Fibroblast of skin of abdomen (primary cell): ENCODE data around the gene DHX29.

Experiments
- DNase-seq: peaks from one replicate; pipeline ENCODE4 v3.0.0-alpha.2; 2013

The DHX29 gene

DNA sequence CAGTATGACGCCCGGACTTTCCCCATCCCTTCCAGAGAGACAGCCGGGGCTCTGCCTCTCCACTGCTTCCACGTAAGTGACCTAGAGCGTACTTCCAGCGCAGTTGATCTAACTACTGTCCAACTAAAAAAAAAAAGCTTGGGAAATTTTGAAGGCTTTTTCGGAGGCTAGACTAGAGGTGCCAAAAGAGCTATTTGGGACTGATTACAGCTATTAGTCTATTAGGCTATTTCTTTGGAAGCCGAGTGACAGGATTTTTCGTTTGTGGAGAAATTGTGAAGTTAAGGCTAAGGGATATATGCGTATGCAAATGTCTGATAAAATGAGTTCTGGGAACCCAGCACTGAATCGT lies 75.6 kb downstream of the DHX29 start:
- no peak for DNase-seq

DNA sequence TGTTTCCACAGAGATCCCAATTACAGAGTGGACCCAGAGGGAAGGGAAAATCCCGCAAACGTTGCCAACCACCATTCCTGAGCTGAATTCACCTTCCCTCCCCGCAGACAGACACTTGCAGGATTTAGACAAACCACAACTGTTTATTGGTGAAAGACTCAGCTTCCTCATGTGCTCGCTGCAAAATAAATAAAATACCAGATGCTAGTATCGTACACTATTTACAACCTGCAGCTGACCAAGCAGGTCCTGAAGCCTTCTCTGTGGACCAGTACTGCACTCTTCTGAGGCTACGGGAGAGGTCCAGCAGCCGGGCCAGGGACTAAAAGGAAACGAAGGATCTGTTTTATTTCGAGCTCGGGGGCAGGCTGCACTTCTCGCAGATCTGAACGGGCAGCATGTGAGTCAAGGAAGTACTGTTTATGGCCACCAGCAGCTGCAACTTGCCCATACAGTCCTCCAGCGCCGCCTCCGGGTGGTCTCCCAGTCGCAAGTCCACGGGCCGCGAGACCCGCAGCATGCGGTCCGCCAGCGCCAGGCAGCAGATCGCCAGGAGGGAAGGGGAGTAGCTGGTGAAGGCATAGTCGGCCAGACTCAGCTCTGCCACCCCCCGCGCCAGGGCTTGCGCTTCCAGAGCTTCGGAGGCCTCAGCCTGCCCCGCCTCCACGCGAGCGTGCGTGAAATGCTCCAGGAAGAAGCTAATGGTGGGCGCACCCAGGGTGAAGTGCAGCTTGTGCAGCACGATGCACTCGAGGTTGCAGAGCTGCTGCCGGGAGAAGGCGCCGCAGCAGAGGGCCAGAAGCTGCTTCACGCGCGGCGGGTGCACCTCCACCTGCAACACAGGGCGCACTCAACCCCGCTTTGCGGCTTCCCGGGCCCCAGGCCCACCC lies 76.2 kb downstream of the DHX29 start:
- no peak for DNase-seq

DNA sequence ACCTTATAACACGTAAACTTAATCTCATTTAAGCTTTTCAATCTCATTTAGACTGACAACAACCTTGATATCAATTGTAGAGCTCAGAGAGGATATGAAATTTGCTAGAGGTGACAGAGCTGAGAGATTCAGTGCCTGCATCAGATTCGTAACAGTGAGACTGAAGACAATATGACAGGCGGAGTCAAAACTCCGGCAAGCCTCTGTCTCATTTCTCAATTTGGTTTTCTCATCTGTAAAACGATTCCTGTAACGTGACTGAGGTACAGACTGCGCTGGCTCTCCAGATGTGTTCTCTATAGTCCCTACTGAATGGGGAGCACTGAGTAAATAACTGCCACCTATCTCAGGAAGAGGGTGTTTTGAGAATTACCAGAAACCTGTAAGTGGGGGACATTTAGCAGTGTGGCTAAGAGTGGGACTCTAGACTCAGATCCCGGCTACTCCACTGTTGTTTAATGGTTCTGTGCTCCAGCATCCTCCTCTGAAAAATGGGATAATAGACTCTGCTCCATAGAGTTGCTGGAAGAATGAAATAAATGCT lies 77.3 kb downstream of the DHX29 start:
- no peak for DNase-seq

DNA sequence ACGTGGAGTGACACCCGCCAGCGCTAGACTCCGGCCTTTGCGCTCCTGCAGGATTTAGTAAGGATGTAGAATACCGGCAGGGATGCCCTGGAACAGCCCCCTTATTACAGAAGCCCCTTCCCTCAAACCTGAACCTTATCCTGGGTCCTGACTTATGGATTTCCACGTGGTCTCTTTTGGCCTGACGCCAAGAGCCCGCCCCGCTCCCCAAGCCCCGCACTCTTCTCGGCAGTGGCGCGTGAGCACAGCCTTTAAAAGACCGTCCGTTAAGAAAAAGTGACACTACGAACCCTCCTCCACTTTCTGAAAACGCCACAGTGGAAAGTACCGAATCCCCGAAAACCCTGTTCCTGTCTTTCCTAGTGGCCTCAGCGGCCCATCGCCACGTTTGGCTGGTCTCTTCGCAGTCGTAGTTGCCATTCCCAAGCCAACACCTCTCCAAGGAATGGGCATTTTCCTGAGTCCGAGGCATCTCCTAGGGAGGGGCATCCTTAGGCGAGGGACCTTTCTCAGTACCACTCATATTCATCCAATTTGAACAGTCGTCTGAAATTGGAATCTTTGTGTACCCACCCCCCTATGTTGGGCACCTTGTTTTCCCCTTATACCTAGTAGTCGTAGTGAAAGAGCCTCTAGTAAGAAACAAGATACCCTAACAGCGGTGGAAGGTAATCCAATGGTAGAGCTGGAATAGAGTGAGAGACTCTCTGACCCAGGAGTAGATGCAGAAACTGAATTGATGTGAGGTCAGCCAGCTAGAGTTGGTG lies 79.6 kb downstream of the DHX29 start:
- no peak for DNase-seq

DNA sequence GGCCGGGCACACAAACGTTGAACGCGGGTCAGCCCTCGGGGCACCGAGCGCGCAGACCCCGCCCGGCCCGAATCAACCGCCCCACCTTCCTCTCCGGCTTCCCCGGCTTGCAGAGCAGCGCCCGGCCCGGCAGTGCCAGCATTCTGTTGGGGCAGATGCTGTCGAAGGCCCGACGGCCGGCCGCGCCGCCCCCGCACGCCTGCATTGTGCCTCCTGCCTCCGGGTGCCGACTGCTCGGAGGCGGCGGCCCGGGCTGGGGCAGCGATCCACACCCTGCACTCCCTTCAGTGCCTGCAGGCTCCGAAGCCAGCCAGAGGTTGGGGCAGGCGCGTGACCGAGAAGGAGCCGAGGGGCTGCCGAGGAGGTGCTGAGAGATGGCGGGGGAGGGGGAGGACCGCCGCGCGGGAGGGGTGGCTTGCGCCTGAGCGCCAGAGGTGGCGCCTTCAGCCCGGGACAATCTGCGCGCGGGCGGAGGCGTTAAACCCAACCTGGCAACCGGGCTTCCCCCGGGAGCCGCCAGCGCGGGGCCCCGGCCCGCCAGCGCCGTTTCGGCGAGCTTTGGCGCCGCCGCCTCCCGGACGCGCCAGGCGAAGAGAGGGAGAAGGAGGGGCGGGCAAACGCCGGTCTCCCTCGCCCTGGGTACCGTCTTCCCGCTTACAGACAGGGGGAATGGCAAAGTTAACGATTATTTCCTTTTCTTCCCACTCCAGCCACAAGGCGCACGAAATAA lies 80.4 kb downstream of the DHX29 start, which contains the start of gene MCIDAS:
MCIDAS (minus strand) TSS at position 382 of the 730 bp plus-strand sequence; CDS start at position 205, 177 bp downstream.
- no peak for DNase-seq

DNA sequence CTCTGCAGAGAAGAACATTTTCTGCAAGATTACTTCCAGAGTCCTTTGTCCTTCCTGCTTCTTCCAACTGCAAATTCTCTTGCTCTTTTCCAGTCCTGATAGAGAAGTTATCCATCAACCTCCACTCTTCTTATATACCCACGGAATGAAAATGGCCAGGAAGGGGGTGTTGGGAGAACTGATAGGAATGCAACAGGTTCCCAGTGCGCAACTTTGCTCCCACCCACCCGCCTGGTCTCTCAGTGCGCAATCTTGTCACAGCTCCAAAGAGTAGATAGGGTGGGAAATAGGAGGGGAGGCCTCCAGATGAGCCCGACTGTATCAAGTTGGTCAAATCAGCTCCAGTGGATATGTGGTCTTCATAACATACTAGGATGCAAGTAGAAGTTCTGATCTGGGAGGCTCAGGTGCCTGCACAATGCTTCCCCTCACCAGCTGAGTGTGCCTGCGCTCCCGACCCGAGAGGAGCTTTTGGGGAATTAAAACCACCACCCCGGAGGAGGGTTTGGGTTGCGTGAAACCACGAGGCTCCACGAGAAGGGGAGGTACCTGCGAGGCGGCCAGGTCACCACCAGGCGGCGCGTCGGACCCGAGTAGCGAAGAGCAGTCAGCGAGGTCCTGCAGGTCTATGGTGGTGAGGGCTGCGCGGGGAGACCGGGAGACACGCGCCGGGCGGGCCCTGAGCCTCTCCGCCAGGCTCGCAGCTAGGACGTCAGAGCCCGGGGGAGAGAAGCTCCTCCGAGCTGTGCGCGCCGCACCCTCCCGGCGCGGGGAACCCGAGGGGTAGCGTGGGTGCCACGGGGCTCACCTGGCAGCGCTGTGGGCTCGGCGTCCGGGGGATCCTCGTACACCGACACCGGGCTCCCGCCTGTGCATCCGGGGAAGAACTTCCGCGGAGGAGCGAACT lies 81.2 kb downstream of the DHX29 start:
- peak; percentile 42 for DNase-seq

DNA sequence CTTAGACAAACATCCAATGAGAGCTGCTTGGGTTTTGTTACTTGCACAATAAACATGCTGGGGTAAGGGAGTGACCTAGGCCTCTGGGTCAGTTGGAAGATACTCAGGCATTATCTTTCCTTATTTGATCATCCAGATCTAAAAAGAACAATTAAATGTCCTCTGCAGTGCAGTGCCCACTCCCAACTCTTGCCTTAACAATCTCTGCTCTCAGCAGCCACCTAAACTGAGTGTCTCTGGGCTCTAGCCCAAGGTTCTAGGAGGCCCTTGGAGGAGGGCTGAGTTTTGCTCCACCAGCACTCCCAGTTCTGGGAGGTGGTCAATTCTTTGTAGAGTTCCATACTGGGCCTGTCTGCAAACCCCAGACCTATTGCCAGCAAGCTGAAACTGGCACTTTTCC lies 82.1 kb downstream of the DHX29 start:
- DNase-seq: no peak

DNA sequence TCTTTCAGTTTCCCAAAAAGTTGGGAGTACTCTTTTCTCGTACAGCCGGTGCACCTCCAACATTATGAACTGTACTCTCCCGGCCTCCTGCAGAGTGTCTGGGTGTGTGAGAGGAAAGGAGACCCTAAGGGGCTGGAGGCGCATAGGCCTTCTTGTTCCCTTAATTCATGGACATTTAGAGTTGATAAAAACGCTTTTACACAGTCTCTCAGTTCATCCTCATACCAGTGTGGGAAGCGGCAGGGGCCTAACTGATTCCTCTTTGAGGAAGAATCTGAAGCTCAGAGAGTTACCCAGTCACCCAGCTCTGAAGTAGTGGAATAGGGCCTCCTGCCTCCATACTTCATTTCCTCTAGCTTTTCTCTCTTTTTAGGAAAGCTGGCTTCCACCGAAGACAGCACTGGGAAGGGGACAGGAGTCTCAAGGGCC lies 83.7 kb downstream of the DHX29 start:
- DNase-seq: no peak

DNA sequence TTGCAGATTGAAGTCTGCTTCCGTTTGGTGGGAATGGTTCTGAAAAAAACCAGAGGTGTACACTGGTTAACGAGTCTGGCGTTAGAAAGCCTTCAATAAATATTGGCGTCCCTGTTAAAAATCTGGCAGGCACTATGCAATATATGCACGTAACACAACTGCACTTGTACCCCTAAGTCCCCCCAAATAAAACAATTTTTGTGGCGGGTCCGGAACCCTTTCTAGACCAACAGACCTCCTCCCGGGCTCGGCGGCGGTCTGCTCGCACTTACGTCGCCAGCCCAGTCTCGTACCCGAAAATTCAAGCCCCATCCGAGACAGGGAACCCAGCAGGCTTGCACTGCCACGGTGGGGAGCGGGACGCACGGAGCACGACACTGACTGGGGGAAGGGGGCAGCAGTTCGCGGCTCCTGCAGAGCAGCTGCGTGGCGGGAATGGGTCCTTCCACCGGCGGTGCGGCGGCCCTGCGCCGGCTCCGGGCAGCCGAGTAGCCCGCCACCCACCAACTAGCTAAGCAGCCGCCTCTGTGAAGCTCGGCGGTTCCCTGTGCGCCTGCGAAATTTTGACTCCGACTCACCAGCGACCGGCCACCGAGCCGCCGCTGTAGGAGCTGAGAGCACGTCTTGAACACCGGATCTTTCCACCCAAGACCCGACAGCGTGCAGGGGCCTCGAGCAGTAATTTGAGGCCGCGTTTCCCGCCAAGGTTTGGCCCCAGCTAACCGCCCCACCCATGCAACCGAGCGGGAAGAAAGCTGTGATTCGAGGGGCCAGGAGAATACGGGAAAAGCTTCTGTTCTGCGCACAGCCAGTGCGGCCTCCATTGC lies 84.3 kb downstream of the DHX29 start:
- DNase-seq: no peak

DNA sequence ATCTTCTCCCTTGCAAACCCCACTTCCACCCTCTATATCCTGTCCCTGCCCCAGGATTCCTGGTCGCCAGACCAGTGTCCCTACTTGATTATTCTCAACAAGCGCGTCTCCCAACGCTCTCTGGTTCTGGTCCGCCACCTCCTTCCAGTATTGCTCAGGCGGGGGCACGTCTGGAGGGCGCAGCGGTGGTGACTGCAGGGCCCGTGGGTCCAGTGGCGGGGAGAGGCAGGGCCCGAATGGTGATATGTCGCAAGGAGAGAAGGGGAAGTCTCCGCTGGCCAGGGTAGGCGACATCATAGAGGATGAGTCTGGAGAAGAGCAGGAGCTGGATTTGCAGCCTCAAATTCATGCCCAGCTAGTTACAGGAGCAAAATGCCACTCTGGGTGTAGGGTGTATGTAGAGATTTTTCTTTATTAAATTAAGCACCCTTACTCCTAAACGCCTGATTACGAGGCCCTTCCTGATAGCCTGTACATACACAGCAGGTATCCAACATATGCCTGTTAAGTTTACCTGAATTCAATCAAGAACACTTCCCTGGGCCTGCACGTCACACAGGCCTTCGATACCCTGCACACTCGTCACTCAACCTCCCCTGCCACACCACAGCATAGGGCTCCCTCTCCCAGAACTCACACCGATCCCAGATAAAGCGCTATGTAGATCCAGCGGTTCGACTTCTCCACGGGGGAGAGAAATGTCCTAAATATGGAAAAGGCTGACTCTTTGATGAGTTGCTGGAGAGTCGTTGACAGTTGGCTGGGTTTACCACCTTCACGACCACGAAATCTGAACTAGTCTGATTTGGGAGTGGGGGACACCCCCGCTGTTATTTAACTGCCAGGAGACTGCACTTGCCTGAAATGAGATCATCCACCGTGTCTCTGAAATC lies 85.2 kb downstream of the DHX29 start:
- no peak for DNase-seq

DNA sequence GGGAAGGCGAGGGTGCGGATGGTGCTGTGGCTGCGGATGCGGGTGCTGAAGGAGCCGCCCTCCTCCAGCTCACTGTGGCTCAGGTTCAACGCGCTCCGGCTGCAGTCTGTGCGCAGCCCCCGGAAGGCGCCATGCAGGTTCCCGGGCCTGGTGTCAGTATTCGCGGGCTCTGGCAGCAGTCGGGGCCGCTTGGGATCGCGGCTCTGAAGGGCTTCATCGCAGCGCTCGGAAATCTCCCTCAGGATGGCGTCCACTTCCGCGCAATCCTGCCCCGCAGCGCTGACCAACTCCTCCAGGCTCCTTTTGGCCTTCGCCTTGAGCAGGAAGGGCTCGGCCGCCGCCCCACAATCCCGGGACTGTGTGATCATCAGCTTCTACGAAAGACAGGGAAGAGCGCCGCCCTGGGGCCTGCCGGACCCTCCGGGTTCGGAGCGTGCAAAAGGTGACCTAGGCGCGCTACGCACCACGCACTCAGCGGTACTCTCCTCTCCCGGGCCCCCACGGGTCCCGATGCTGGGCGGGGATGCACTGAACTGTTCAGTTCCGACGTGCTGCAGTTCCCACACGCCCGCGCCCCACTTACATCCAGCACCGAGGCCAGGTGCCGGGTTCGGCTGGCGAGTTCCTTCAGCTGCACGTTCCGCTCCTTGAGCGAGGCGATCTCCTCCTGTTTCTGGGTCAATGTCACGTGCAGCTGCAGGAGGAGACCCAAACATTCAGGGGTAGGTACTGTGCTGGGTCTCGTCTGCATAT lies 86.9 kb downstream of the DHX29 start:
- DNase-seq: no peak

DNA sequence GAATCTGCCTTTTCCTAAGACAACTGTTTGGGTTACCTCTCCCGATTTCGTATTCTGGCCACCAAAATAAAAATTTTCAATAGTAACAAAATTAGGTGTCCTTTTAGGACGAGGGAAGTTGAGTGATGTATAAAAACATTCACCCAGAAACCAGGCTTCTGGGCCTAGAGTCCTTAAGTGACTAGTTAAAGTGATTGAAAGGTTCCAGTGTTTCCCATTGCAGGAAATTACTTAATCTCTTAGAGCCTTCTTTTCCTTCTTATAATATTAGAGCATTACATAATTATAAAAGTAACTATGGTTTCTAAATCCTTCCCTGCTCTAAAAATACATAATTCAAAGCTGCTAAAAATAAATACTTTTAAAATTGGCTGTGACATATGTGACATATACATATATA lies 87.7 kb downstream of the DHX29 start:
- DNase-seq: no peak

DNA sequence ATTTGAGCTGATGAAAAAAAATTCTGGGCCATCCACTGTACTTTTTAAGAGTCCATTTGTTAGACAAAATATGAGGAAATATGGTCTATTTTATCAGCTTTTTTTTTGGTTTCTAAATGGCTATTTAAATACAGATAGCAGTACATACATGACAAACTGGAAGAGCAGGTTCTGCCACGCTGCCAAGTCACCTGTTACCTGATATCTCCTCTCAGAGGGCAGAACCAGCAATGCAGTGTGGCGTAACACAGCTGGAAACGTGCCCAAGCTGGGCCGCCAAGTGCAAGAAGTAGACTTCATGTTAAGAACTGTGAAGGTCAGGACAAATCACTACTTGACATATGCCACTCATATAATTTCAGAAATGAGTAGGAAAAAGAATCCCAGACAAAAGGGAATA lies 88.5 kb downstream of the DHX29 start:
- no peak for DNase-seq

DNA sequence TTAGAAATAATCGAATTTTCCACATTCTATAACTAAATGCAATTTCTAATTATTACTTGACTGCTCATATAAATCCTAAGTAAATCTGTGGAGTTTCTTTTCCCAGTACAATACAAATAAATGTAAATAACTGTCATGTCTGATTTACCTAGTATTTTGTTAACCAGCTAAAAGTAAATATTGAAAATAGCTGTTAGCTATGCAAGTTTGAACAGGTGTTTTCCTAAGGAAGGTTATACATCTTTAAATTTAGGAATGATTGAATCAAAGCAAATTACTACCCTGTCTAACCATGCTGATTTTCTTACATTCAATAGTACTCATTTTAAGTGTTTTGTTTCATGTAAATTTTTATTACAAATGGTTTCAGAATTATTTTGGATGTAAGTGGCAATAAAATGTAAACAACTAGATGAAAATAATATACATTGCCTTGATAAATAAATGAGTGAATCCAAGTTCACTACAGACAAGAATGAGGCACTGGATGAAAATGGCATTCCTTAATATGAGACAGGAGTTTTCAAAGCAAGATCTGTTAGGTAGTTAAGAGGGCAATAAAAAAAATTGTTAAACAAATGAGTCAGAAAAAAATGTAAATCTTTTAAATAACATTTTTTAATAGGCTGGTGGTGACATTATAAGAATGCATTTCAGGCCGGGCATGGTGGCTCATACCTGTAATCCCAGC lies 96.2 kb downstream of the DHX29 start:
- DNase-seq: no peak
